ENCODE results near the gene FAM53A. TPM values are rescaled to one million over a fixed set of nuclear protein-coding genes. Genes with fewer than 3 reads are reported as not detected.

The FAM53A gene
- total and polyA plus RNA-seq, 2 donors, result 1.0 to 2.0 TPM

DNA sequence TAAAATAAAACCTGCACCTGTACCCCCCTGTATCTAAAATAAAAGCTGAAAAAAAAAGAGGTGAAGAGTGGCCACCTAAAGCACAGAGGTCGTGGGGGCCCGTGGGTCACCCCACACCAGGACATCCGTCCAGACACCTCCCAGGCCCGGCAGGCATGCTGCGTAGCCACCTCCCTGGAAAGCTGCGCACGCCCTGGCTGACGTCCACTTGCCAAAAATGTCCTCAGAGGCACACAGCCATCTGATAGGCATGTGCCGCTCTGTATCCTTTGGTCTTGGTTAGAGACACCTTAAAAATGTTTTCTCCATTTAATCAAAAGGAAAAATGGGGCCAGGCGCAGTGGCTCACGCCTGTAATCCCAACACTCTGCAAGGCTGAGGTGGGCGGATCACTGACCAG, 17.7 kb downstream of the FAM53A start:
- Histone ChIP-seq H3K36me3 (ENCODE audit: control insufficient read depth in 2 of 2, insufficient read depth in 2 of 2, low read length in 1 of 2) (no peaks in the 10 kb centered on the region), H3K27ac (ENCODE audit: low read depth in 1 of 2, low read length in 1 of 2) (no peak overlapping the region), H3K4me1 (ENCODE audit: control insufficient read depth in 2 of 2, insufficient read depth in 2 of 2, low read length in 2 of 2) (no peaks in the 10 kb centered on the region), H3K9me3 (ENCODE audit: control insufficient read depth in 2 of 2, insufficient read depth in 1 of 2, low read length in 1 of 2) (peaks cover 0 to 4% of the 10 kb centered on the region in 2 donors), H3K27me3 (ENCODE audit: control insufficient read depth in 2 of 2, insufficient read depth in 1 of 2, low read length in 1 of 2) (no peaks in the 10 kb centered on the region), H3K4me3 (ENCODE audit: low read length in 2 of 2) (no peak overlapping the region)
- DNase-seq (ENCODE audit: low read depth in 6 of 9, low spot score in 9 of 9), result no peak
- WGBS, result 89% methylated on average over 12 of the region's 12 CpGs

DNA sequence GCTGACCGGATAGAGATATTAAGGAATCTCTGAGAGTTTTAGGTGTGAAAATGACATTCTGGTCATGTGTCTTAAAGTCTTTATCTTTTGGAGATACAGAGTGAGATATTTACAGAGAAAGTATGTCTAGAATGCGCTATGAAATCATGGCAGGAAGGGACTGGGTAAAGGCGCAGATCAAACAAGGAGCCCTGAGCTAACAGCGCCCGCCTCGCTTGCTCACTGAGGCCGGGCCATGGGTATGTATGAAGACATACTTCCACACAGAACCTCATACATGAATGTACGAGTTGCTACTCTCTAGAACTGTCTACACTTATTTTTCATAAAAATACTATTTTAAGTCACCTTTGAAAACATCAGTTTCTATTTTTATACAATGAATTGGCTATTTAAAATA, 20.0 kb downstream of the FAM53A start:
- Histone ChIP-seq H3K9me3 (ENCODE audit: control insufficient read depth in 2 of 2, insufficient read depth in 1 of 2, low read length in 1 of 2) (peaks cover 0 to 4% of the 10 kb centered on the region in 2 donors), H3K4me1 (ENCODE audit: control insufficient read depth in 2 of 2, insufficient read depth in 2 of 2, low read length in 2 of 2) (no peaks in the 10 kb centered on the region), H3K4me3 (ENCODE audit: low read length in 2 of 2) (no peak overlapping the region), H3K36me3 (ENCODE audit: control insufficient read depth in 2 of 2, insufficient read depth in 2 of 2, low read length in 1 of 2) (no peaks in the 10 kb centered on the region), H3K27ac (ENCODE audit: low read depth in 1 of 2, low read length in 1 of 2) (no peak overlapping the region), H3K27me3 (ENCODE audit: control insufficient read depth in 2 of 2, insufficient read depth in 1 of 2, low read length in 1 of 2) (no peaks in the 10 kb centered on the region)
- WGBS, result 92% methylated on average over 8 of the region's 8 CpGs
- DNase-seq (ENCODE audit: low read depth in 6 of 9, low spot score in 9 of 9), result no peak

DNA sequence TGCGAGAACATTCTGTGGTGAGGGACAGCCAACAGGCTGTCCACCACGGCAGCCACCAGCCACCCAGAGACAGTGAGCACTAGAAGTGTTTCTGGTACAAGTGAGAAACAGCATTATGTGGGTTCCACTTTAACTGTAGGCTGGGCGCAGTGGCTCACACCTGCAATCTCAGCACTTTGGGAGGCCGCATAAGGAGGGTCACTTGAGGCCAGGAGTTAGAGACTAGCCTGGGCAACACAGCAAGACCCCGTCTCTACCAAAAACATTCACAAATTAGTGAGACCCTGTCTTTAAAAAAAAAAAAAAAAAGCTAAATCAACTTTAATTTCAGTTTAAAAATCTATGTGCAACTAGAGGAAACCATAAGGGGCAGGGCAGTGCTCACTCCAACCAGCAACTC, 20.6 kb downstream of the FAM53A start:
- Histone ChIP-seq H3K4me3 (ENCODE audit: low read length in 2 of 2) (no peak overlapping the region), H3K27me3 (ENCODE audit: control insufficient read depth in 2 of 2, insufficient read depth in 1 of 2, low read length in 1 of 2) (no peaks in the 10 kb centered on the region), H3K4me1 (ENCODE audit: control insufficient read depth in 2 of 2, insufficient read depth in 2 of 2, low read length in 2 of 2) (no peaks in the 10 kb centered on the region), H3K9me3 (ENCODE audit: control insufficient read depth in 2 of 2, insufficient read depth in 1 of 2, low read length in 1 of 2) (peaks cover 0 to 4% of the 10 kb centered on the region in 2 donors), H3K27ac (ENCODE audit: low read depth in 1 of 2, low read length in 1 of 2) (no peak overlapping the region), H3K36me3 (ENCODE audit: control insufficient read depth in 2 of 2, insufficient read depth in 2 of 2, low read length in 1 of 2) (no peaks in the 10 kb centered on the region)
- 97% methylated on average over 5 of the region's 5 CpGs for WGBS
- no peak for DNase-seq (ENCODE audit: low read depth in 6 of 9, low spot score in 9 of 9)

DNA sequence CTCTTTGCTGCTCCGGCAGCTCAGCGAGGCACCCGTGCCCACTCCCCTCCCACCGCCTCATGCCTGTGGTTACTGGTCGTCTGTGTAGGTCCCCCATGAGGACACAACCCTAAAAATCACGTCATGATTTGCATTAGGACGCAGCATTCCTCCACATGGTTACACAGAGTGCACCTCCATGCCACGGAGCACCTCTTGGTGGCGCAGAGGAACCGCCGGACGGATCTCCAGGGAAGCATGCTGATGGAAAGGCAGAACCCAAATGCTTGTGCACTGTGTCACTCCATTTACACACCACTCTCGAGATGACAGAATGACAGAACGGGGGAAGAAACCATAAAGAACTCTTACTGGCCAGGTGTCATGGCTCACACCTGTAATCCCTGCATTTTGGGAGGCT, 22.4 kb downstream of the FAM53A start:
- no peak for DNase-seq (ENCODE audit: low read depth in 6 of 9, low spot score in 9 of 9)
- H3K4me1 ChIP-seq (ENCODE audit: control insufficient read depth in 2 of 2, insufficient read depth in 2 of 2, low read length in 2 of 2), result no peaks in the 10 kb centered on the region

DNA sequence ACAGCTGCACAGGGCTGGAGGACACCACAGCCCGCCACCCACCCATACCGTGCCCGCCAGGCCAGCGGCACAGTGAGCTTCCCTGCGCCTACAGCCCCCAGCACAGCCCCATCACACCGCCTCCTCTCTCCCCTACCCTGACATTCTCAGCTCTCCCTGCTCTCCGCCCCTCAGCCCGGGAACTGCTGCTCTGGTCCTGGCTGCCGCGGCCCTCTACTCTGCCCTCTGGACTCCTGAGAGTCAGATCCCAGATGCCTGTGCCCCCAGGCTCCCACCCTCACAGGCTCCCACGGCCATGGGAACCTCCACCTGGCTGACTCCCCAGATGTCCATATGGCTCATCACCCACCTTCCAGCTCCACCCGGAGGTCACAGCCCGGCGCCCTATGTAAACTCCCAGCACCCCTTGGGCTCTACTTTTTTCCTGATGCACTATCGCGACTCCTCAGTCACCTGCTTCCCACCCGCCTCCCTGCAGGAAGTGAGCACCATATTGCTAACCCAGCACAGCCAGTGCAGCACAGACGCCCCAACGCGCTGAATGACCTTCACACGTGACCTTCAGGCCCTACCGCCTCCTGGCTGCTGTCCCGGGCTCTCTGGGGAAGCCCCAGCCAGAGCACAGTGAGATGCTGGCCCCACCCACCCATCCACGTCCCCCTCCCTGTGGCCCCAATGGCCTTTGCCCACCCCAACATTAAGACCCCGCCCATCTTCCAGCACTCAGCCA, 23.0 kb downstream of the FAM53A start:
- Histone ChIP-seq H3K9me3 (ENCODE audit: control insufficient read depth in 2 of 2, insufficient read depth in 1 of 2, low read length in 1 of 2) (peaks cover 0 to 4% of the 10 kb centered on the region in 2 donors), H3K27ac (ENCODE audit: low read depth in 1 of 2, low read length in 1 of 2) (no peak overlapping the region), H3K36me3 (ENCODE audit: control insufficient read depth in 2 of 2, insufficient read depth in 2 of 2, low read length in 1 of 2) (no peaks in the 10 kb centered on the region), H3K4me1 (ENCODE audit: control insufficient read depth in 2 of 2, insufficient read depth in 2 of 2, low read length in 2 of 2) (no peaks in the 10 kb centered on the region), H3K4me3 (ENCODE audit: low read length in 2 of 2) (no peak overlapping the region), H3K27me3 (ENCODE audit: control insufficient read depth in 2 of 2, insufficient read depth in 1 of 2, low read length in 1 of 2) (no peaks in the 10 kb centered on the region)
- 93% methylated on average over 25 of the region's 25 CpGs for WGBS
- DNase-seq (ENCODE audit: low read depth in 6 of 9, low spot score in 9 of 9), result no peak

More for the DNA sequence above, 22.4 kb downstream of the FAM53A start:
- Histone ChIP-seq H3K4me3 (ENCODE audit: low read length in 2 of 2) (no peak overlapping the region), H3K36me3 (ENCODE audit: control insufficient read depth in 2 of 2, insufficient read depth in 2 of 2, low read length in 1 of 2) (no peaks in the 10 kb centered on the region), H3K9me3 (ENCODE audit: control insufficient read depth in 2 of 2, insufficient read depth in 1 of 2, low read length in 1 of 2) (peaks cover 0 to 4% of the 10 kb centered on the region in 2 donors), H3K27me3 (ENCODE audit: control insufficient read depth in 2 of 2, insufficient read depth in 1 of 2, low read length in 1 of 2) (no peaks in the 10 kb centered on the region), H3K27ac (ENCODE audit: low read depth in 1 of 2, low read length in 1 of 2) (no peak overlapping the region)
- WGBS, result 96% methylated on average over 14 of the region's 14 CpGs

DNA sequence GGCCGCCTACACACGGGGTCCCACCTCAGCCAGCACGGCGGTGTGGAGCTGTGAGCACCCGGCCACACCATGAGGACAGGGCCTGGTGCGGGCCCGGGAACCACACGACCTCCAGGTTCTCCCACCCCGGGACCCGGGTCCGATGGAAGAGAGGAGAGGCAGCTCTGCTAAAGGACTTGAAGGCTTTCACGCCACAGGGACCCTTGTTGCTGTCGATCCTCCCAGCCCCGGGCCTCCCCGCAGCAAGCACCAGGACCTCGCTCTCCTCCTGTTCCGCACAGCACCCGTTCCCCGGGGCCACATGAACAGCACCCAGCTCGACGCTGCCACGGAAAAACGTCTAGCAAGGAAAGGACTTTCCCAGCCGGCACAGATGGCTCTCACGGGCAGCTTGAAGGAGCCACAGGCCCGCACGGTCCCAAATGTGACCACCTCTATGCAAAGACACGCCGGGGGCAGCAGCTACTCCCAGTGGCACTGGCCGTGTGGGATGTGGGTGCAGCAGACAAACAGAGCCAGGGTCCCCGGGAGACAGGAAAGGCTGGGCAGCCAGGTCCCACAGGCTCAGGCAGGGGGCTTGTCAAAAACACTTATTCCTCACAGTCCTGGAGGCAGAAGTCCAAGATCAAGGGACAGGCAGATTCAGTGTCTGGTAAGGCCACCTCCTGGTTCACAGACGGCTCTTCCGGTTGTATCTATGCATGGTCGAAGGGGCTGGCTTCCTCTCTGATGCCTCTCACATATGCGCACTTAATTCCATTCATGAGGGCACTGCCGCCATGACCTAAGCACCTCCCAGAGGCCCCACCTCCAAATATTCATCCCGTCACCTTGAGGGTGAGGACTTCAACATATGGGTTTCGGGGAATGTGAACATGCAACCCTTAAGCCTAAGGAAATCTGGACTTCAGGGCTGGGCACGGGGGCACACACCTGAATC, 24.7 kb downstream of the FAM53A start:
- Histone ChIP-seq H3K27ac (ENCODE audit: low read depth in 1 of 2, low read length in 1 of 2) (no peak overlapping the region), H3K4me3 (ENCODE audit: low read length in 2 of 2) (no peak overlapping the region), H3K4me1 (ENCODE audit: control insufficient read depth in 2 of 2, insufficient read depth in 2 of 2, low read length in 2 of 2) (no peaks in the 10 kb centered on the region), H3K36me3 (ENCODE audit: control insufficient read depth in 2 of 2, insufficient read depth in 2 of 2, low read length in 1 of 2) (no peaks in the 10 kb centered on the region), H3K27me3 (ENCODE audit: control insufficient read depth in 2 of 2, insufficient read depth in 1 of 2, low read length in 1 of 2) (no peaks in the 10 kb centered on the region), H3K9me3 (ENCODE audit: control insufficient read depth in 2 of 2, insufficient read depth in 1 of 2, low read length in 1 of 2) (no peaks in the 10 kb centered on the region)
- DNase-seq (ENCODE audit: low read depth in 6 of 9, low spot score in 9 of 9), result no peak
- WGBS, result 97% methylated on average over 39 of the region's 39 CpGs

DNA sequence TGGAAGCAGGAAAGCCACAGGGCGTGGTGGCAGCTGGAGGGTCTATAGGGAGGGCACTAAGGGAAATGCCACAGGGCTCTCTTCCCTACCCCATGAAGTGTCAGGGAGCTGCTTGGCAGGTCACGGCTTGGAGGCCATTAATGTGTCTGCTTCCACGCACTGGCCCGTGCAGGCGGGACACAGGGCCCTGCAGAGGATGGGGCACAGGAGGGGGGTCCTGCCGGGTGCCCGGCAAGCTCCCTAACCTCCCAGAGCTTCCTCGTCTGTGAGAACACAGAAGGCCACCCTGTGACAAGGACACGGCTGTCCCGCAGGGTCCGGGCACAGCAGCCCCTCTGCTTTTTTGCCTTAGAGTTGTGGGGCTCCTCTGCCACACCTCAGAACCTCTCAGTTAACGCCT, 25.5 kb downstream of the FAM53A start:
- WGBS, result 98% methylated on average over 12 of the region's 12 CpGs
- H3K27me3 ChIP-seq (ENCODE audit: control insufficient read depth in 2 of 2, insufficient read depth in 1 of 2, low read length in 1 of 2), result no peaks in the 10 kb centered on the region
- no peaks in the 10 kb centered on the region for H3K9me3 ChIP-seq (ENCODE audit: control insufficient read depth in 2 of 2, insufficient read depth in 1 of 2, low read length in 1 of 2)
- no peak for DNase-seq (ENCODE audit: low read depth in 6 of 9, low spot score in 9 of 9)
- H3K36me3 ChIP-seq (ENCODE audit: control insufficient read depth in 2 of 2, insufficient read depth in 2 of 2, low read length in 1 of 2), result no peaks in the 10 kb centered on the region
- no peak overlapping the region for H3K27ac ChIP-seq (ENCODE audit: low read depth in 1 of 2, low read length in 1 of 2)
- H3K4me1 ChIP-seq (ENCODE audit: control insufficient read depth in 2 of 2, insufficient read depth in 2 of 2, low read length in 2 of 2), result no peaks in the 10 kb centered on the region
- no peak overlapping the region for H3K4me3 ChIP-seq (ENCODE audit: low read length in 2 of 2)

DNA sequence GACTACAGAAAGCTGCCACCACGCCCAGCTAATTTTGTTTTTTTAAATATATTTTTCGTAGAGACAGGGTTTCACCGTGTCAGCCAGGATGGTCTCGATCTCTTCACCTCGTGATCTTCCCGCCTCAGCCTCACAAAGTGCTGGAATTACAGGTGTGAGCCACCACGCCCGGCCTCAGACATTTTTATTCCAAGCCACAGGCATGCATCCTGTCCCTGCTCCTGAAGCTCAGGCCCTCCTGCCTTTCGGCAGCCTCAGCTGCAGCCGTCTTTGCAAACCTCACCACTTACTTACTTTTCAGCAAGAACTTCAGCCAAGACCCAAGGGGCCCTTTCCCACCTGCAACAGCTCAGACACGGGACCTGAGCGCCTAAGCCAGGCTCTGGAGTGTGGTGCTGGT, 26.0 kb downstream of the FAM53A start:
- 95% methylated on average over 12 of the region's 12 CpGs for WGBS
- no peak overlapping the region for H3K27ac ChIP-seq (ENCODE audit: low read depth in 1 of 2, low read length in 1 of 2)
- DNase-seq (ENCODE audit: low read depth in 6 of 9, low spot score in 9 of 9), result no peak

DNA sequence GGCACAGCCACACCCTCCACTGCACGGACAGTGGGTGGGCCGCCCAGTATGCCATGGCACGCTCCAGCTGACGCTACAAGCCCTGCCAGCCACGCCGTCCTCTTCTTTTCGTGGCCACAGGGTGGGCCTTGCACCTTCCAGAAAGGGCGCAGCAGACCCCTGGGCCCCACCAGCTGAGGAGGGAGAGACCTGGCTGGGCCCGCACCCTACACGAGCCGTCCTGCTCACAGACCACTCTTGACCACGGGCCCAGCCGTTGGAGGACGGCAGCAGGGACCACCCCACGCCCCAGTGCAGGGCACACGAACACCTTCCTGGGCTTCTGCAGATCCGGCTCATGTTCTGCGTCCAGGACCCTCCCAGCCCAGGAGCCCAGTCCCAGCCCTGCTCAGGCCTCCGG, 27.1 kb downstream of the FAM53A start:
- Histone ChIP-seq H3K27me3 (ENCODE audit: control insufficient read depth in 2 of 2, insufficient read depth in 1 of 2, low read length in 1 of 2) (no peaks in the 10 kb centered on the region), H3K36me3 (ENCODE audit: control insufficient read depth in 2 of 2, insufficient read depth in 2 of 2, low read length in 1 of 2) (no peaks in the 10 kb centered on the region), H3K4me1 (ENCODE audit: control insufficient read depth in 2 of 2, insufficient read depth in 2 of 2, low read length in 2 of 2) (no peaks in the 10 kb centered on the region), H3K4me3 (ENCODE audit: low read length in 2 of 2) (no peak overlapping the region), H3K27ac (ENCODE audit: low read depth in 1 of 2, low read length in 1 of 2) (no peak overlapping the region), H3K9me3 (ENCODE audit: control insufficient read depth in 2 of 2, insufficient read depth in 1 of 2, low read length in 1 of 2) (no peaks in the 10 kb centered on the region)
- WGBS, result 96% methylated on average over 19 of the region's 19 CpGs
- DNase-seq (ENCODE audit: low read depth in 6 of 9, low spot score in 9 of 9), result no peak

More for the DNA sequence above, 26.0 kb downstream of the FAM53A start:
- Histone ChIP-seq H3K9me3 (ENCODE audit: control insufficient read depth in 2 of 2, insufficient read depth in 1 of 2, low read length in 1 of 2) (no peaks in the 10 kb centered on the region), H3K4me1 (ENCODE audit: control insufficient read depth in 2 of 2, insufficient read depth in 2 of 2, low read length in 2 of 2) (no peaks in the 10 kb centered on the region), H3K4me3 (ENCODE audit: low read length in 2 of 2) (no peak overlapping the region), H3K27me3 (ENCODE audit: control insufficient read depth in 2 of 2, insufficient read depth in 1 of 2, low read length in 1 of 2) (no peaks in the 10 kb centered on the region), H3K36me3 (ENCODE audit: control insufficient read depth in 2 of 2, insufficient read depth in 2 of 2, low read length in 1 of 2) (no peaks in the 10 kb centered on the region)
